GM12878 (cell line): ENCODE results near the gene TEKT5. TPM values are rescaled to one million over a fixed set of nuclear protein-coding genes. Genes with fewer than 3 reads are reported as not detected.

Experiments used
- ATAC-seq: fragments of 200-7000 bp; cut with Tn5 transposase; 3 replicates; pipeline ENCODE4 v1.9.1; 2020; ENCODE audit warnings: mild to moderate bottlenecking, moderate library complexity
- BruUV-seq: library from RNA; stranded (reverse); fragments of 400-500 nt; replicated peaks from 2 replicates; lab custom pipeline; 2021; lab: Mats Ljungman, UMichigan
- CTCF ChIA-PET: fragments of 300-600 bp; sonication (Branson Sonifier 250); formaldehyde crosslinking; extraction: SDS; loops from one replicate; lab custom pipeline; 2021; ENCODE audit warnings: inconsistent platforms; lab: Yijun Ruan, JAX
- POLR2A ChIA-PET: fragments of 350-600 bp; formaldehyde crosslinking; extraction: SDS; loops from one replicate; lab custom pipeline; 2021; ENCODE audit warnings: inconsistent platforms; lab: Charles Lee
- RAD21 ChIA-PET: fragments of 300-600 bp; sonication (Branson Sonifier 250); formaldehyde crosslinking; loops from one replicate; lab custom pipeline; 2023; ENCODE audit warnings: antibody characterized with exemption; ENCODE audit not compliant: unreplicated experiment; lab: Charles Lee
- SMC1A ChIA-PET: fragments of 300-600 bp; sonication (Branson Sonifier 250); formaldehyde crosslinking; loops from one replicate; lab custom pipeline; 2023; ENCODE audit not compliant: unreplicated experiment, uncharacterized antibody; lab: Charles Lee
- DNase-seq: peaks from one replicate; pipeline ENCODE4 v3.0.0-alpha.2; 2011; ENCODE audit warnings: low read depth, low spot score
- FAIRE-seq: peaks from 3 replicates; lab custom pipeline; 2011; peaks lifted over from hg19 to GRCh38; lab: Jason Lieb, UNC
- H2AFZ ChIP-seq: 2 replicates; pipeline ENCODE4 v1.6.0; 2011; ENCODE audit warnings: low read depth, low read length, control low read depth; ENCODE audit not compliant: control insufficient read depth
- H3K27ac ChIP-seq: 2 replicates; pipeline ENCODE4 v1.5.1; 2011; ENCODE audit warnings: control low read depth; ENCODE audit not compliant: control insufficient read depth, insufficient read depth
- H3K27me3 ChIP-seq, 2 experiments: replicated peaks in 1 of 2; 2 replicates each; pipeline versions ENCODE4 v1.6.0 to v1.6.1; 2011; ENCODE audit warnings: low read length in 1 of 2; ENCODE audit not compliant: control insufficient read depth in 2 of 2, insufficient read depth in 2 of 2
- H3K36me3 ChIP-seq, 2 experiments: 2 replicates each; pipeline ENCODE4 v1.5.1; 2011; ENCODE audit warnings: low read length in 1 of 2; ENCODE audit not compliant: control insufficient read depth in 2 of 2, insufficient read depth in 2 of 2
- H3K4me1 ChIP-seq: 2 replicates; pipeline ENCODE4 v1.6.1; 2011; ENCODE audit warnings: mild to moderate bottlenecking, low read length, moderate library complexity, mixed read lengths; ENCODE audit not compliant: control insufficient read depth, insufficient read depth
- H3K4me2 ChIP-seq: 2 replicates; pipeline ENCODE4 v1.6.0; 2011; ENCODE audit warnings: control low read depth; ENCODE audit not compliant: control insufficient read depth, insufficient read depth
- H3K4me3 ChIP-seq: fragments of 200-600 bp; sonication (generic); 2 replicates; pipeline ENCODE4 v1.5.1; 2016
- H3K79me2 ChIP-seq: 2 replicates; pipeline ENCODE4 v1.6.0; 2011; ENCODE audit warnings: low read length; ENCODE audit not compliant: control insufficient read depth, insufficient read depth
- H3K9ac ChIP-seq: 2 replicates; pipeline ENCODE4 v1.8.0; 2011; ENCODE audit warnings: low read length, control low read depth, mixed read lengths; ENCODE audit not compliant: control insufficient read depth, insufficient read depth
- H3K9me3 ChIP-seq: replicated peaks from 3 replicates; pipeline ENCODE4 v1.5.1; 2011; ENCODE audit warnings: mild to moderate bottlenecking, low read length; ENCODE audit not compliant: control insufficient read depth, insufficient read depth
- H4K20me1 ChIP-seq: 2 replicates; pipeline ENCODE4 v1.6.0; 2011; ENCODE audit not compliant: control insufficient read depth, insufficient read depth
- BACH1 ChIP-seq: fragments of 450-650 bp; IDR thresholded peaks from 2 replicates; pipeline ENCODE4 v1.6.1; 2017; ENCODE audit warnings: mild to moderate bottlenecking, borderline replicate concordance
- BCL11A ChIP-seq: IDR thresholded peaks from 2 replicates; pipeline ENCODE4 v1.6.1; 2011; ENCODE audit warnings: low read depth, low read length
- CBFB ChIP-seq: IDR thresholded peaks from 2 replicates; pipeline ENCODE4 v1.6.1; 2016; ENCODE audit warnings: antibody characterized with exemption, low read depth
- EED ChIP-seq: sonication (generic); IDR thresholded peaks from 2 replicates; pipeline ENCODE4 v1.6.1; 2016; ENCODE audit warnings: antibody characterized with exemption, low read depth
- GABPA ChIP-seq: IDR thresholded peaks from 2 replicates; pipeline ENCODE4 v1.6.1; 2014; ENCODE audit warnings: antibody characterized with exemption, low read depth, mild to moderate bottlenecking, inconsistent platforms
- NR2C2 ChIP-seq: IDR thresholded peaks from 2 replicates; pipeline ENCODE4 v1.6.1; 2011; ENCODE audit warnings: borderline replicate concordance, low read depth; ENCODE audit not compliant: control insufficient read depth, insufficient read length
- SUPT20H ChIP-seq: IDR thresholded peaks from 2 replicates; pipeline ENCODE4 v1.6.1; 2011; ENCODE audit warnings: low read depth, mild to moderate bottlenecking, low read length, moderate library complexity, borderline replicate concordance; ENCODE audit not compliant: control insufficient read depth
- WRNIP1 ChIP-seq: IDR thresholded peaks from 2 replicates; pipeline ENCODE4 v1.6.1; 2011; ENCODE audit warnings: low read depth, low read length, improper control_type of control experiment, borderline replicate concordance
- ZBED1 ChIP-seq: IDR thresholded peaks from 2 replicates; pipeline ENCODE4 v1.6.1; 2016; ENCODE audit warnings: borderline replicate concordance
- ZBTB33 ChIP-seq: fragments of 450-650 bp; IDR thresholded peaks from 2 replicates; pipeline ENCODE4 v1.6.1; 2017; ENCODE audit warnings: mild to moderate bottlenecking
- WGBS: methylation state at CpG from one replicate; pipeline ENCODE4 v1.1.6; 2016; ENCODE audit warnings: low lambda C conversion rate; ENCODE audit not compliant: insufficient replicate concordance, insufficient coverage; ENCODE audit errors: missing lambda C conversion rate; 5-methylcytosine and 5-hydroxymethylcytosine counted together
- in situ Hi-C: fragments of 300-500 bp; cut with MboI; formaldehyde crosslinking; loops from 9 replicates; pipeline ENCODE4 v1.14.3; 2018; ENCODE audit warnings: mixed read lengths
- intact Hi-C: fragments of 100-400 bp; cut with micrococcal nuclease; formaldehyde crosslinking; loops from one replicate; pipeline ENCODE4 v1.14.2; 2022; ENCODE audit not compliant: unreplicated experiment
- polyA plus RNA-seq, 11 experiments: library from polyadenylated mRNA; depleted of rRNA in 4 of 11; unstranded in 6 of 11; stranded (reverse) in 5 of 11; fragments of >200 nt; fragmentation: Nextera tagmentation in 4 of 11; fragmentation: Illumina TruSeq in 1 of 11; extraction: Ambion mirVana in 4 of 11; extraction: Trizol in 1 of 11; gene quantifications; 1 replicate in 1 of 11; 2 replicates in 10 of 11; pipeline versions ENCODE4 v1.2.1 to v1.2.3, GENCODE V29; 2011 to 2016; ENCODE audit warnings: inconsistent platforms in 2 of 11, missing spikeins in 2 of 11, low read depth in 1 of 11
- total RNA-seq, 4 experiments: library from RNA; depleted of rRNA in 3 of 4; stranded (reverse); fragments of >200 nt in 3 of 4; fragmentation: Illumina TruSeq in 1 of 4; extraction: Trizol in 1 of 4; gene quantifications; 2 replicates each; pipeline versions ENCODE4 v1.2.1 to v1.2.3, GENCODE V29; 2013 to 2021
- TF ChIP-seq, protein P1 (sequence below): IDR thresholded peaks from 2 replicates; pipeline ENCODE4 v1.6.1; 2012; ENCODE audit warnings: low read depth, low read length, improper control_type of control experiment

TEKT5 gene
- total and polyA plus RNA-seq, 10 of the 15 experiments (the other 5 are each of a cell fraction or from before 2014, with no cell fraction given), result 0.19 to 2.2 (median 0.68) TPM; not detected in 1

DNA sequence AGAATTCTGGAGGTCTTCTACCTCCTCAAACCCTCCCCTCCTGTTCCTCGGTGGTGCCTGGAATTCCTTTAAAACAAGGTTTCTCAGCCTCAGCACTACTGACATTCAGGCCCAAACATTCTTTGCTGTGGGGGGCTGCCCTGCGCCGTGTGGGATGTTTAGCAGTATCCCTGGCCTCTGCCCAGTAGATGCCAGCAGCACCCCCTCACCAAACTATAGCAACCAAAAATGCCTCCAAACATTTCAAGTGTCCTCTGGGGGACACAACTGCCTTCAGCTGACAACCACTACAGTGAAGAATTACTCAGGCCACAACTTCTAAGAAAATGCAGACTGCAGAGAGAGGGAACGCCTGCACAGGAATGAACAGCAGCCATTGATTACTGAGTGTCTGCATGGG lies 28.4 kb downstream of the TEKT5 start (continued):
- TF ChIP-seq, protein P1, sequence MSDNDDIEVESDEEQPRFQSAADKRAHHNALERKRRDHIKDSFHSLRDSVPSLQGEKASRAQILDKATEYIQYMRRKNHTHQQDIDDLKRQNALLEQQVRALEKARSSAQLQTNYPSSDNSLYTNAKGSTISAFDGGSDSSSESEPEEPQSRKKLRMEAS, result no peak
- TF ChIP-seq ZBTB33 (no peak), WRNIP1 (no peak), ZBED1 (no peak), EED (no peak), CBFB (no peak), NR2C2 (no peak), BCL11A (no peak), SUPT20H (no peak), GABPA (no peak)

DNA sequence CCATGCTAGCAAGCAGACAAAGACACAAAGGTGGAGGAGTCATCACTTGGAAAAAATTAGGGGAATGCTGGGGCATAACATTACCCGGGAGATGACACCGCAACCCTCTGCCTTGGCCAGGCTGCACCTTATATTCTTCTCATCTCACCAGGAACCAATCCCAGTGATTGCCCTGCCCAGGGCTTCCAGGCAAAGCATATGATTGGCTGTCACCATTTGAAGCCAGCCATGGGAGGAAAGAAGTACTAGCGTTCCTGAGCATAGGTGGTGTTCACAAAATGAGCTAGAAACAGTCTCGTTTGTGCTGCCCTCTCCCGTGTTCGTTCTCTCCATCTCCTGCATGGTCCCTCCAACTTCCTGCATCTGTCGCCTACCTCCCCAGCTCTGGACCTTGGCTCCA lies 29.6 kb downstream of the TEKT5 start:
- no peak overlapping the region for H3K9ac ChIP-seq
- 44% methylated on average over 7 of the region's 7 CpGs for WGBS
- ChIA-PET POLR2A (no interaction called here), SMC1A (interaction anchor here (0.8 to 1.3 kb wide), 4 partner anchors 64 to 150 kb away, joined by 3 to 5 read pairs (median 3); no protein-coding TSS in a partner anchor), CTCF (interaction anchor here (1.1 kb wide), 1 partner anchor 150 kb away, joined by 4 read pairs; no protein-coding TSS in a partner anchor), RAD21 (interaction anchor here (0.6 to 1.3 kb wide), 2 partner anchors 65 to 202 kb away, joined by 3 read pairs; no protein-coding TSS in a partner anchor)
- DNase-seq (no peak), ATAC-seq (no peak), FAIRE-seq (no peak)
- no peaks in the 10 kb centered on the region for H3K36me3 ChIP-seq
- H3K9me3 ChIP-seq, result no peaks in the 10 kb centered on the region
- no peaks in the 10 kb centered on the region for H3K27me3 ChIP-seq
- H2AFZ ChIP-seq, result no peak overlapping the region
- H4K20me1 ChIP-seq, result no peaks in the 10 kb centered on the region
- no peak overlapping the region for H3K4me3 ChIP-seq
- in situ Hi-C loops, result no loop called here
- H3K4me2 ChIP-seq, result no peak overlapping the region
- H3K4me1 ChIP-seq, result peaks cover 5% of the 10 kb centered on the region; the same call in 1 of the 2 replicates
- no peak overlapping the region for H3K27ac ChIP-seq
- H3K79me2 ChIP-seq, result no peaks in the 10 kb centered on the region
- BruUV-seq, result no TSS peak
- intact Hi-C loops, result no loop called here
- no peak for TF ChIP-seq BACH1
